NCI-H1105 treated with DMSO at 0.1 percent for 48 hours (cell line): ENCODE data around the gene GP5.
A peak's percentile ranks its signal among the peaks of the same experiment; 100 is the strongest.

ENCODE experiments used
- DNase-seq: peaks from one replicate; lab custom pipeline; 2025; lab: John Stamatoyannopoulos, UW

Gene GP5

DNA sequence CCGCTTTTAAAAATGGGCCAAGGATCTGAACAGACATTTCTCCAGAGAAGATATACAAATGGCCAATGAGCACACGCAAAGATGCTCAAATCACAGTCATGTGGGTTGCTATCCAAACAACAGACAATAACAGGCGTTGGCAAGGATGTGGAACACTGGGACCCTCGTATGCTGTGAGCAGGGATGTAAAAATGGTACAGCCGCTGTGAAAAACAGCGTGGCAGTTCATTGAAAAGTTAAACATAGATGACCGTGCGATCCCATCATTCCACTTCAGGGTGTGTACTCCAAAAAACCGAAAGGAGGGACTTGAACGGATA is 22.9 kb downstream of the GP5 start:
- DNase-seq, result no peak

DNA sequence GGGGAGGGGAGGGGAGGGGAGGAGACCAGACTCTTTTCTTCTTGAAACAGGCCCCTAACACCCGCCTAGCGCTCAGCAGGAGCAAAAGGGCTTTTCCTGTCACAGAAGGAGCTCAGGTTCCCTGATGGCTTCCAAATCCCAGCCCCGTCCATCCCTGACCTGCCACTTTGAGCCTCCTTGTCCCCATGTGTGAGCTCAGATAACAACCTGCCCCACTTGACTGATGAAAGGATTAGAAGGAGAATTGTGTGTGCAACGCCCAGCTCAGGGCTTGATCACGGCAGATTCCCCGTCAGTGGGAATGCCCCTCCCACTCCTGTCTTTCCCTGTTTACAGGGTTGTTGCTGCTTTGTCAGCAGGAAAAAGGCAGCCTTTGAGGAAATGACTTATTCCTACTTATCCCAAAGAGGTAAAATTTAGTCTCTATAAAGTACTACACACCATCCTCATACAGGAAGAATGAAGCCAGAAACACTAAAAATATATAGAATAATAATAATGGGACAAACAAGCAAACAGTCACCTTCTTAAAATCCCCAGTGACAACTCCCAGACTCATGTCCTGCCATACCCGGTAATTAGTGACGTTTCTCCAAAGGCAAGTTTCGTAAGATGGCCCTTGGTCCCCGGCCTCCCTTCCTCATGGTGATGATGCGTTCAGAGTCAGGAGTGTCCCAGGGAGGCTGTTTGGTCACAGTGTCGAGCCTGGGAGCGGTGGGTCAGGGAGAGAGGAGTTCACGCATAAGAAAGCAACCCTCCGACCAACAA is 23.4 kb downstream of the GP5 start:
- peak; percentile 17 for DNase-seq

DNA sequence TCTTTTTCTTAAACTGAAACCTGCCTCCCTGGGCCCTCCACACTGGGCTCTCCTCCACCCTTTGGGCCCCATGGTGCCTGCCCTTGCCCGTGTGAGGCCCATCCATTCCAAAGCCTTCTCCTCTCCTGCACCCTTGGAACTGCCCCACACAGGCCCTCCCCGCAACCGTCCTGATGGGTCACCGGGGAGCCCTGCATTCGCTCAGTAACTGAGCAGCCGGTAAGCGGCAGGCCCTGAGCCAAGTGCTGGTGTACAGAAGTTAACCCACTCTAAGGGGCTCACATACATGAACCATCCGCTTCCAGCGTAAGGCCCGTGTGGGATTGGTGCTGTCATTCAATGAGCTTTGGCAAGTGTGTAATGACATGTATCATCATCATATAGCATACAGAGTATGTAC is 24.1 kb downstream of the GP5 start:
- no peak for DNase-seq

DNA sequence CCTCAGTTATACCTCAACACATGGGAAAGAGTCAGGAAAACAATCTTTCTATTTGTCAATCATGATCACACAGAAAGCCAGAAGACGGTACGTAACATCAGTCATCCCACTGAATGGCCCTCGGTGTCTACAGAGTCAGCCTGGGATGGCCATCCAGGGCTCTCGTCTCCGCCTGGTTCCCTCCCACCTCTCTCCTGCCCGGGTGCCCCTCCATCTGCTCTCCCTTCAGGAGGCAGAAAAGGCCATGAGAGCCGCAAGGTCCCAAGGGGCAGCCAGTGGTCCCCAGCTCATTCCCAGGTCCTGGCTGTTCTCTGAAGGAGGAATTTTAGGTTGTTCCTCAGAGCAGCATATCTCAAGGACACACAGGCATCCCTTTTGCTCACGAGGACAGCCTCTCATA is 25.2 kb downstream of the GP5 start:
- no peak for DNase-seq

DNA sequence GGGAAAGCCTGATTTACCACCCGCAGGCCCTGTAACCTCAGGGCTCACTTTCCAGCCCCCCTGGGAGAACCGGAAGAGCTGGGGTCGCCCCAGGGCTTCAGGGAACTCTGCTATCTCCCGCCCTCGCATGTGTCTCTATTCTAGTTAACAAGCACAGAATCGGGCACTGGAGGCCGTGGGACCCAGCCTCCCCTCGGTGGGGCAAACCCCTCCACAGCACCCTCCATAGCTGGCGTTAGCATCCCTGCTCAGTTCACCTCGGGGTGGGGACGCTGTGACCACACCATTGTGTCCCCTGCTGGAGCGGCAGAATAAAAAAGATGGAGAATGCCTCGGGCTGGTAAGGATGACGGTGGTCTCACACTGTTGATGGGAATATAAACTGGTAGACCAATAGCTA is 26.0 kb downstream of the GP5 start:
- no peak for DNase-seq

DNA sequence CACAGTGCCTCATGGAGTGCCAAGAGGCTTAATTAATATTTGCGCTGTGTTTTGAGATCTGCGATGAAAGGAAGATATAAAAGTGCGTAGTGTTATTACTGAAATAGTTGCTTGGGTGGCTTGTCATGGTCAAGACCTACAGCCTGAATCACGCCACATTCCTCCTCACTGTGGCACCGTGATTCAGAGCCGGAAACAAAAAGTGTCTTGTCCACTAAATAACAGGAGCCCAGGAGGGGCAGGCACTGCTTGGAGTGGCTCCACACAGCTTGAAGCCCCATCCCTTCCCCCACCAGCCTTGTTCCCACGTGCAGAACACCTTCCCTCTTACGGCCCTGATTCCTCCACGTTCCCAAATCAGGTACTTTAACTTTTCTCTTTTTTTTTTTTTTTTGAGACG is 28.3 kb downstream of the GP5 start:
- DNase-seq, result no peak

DNA sequence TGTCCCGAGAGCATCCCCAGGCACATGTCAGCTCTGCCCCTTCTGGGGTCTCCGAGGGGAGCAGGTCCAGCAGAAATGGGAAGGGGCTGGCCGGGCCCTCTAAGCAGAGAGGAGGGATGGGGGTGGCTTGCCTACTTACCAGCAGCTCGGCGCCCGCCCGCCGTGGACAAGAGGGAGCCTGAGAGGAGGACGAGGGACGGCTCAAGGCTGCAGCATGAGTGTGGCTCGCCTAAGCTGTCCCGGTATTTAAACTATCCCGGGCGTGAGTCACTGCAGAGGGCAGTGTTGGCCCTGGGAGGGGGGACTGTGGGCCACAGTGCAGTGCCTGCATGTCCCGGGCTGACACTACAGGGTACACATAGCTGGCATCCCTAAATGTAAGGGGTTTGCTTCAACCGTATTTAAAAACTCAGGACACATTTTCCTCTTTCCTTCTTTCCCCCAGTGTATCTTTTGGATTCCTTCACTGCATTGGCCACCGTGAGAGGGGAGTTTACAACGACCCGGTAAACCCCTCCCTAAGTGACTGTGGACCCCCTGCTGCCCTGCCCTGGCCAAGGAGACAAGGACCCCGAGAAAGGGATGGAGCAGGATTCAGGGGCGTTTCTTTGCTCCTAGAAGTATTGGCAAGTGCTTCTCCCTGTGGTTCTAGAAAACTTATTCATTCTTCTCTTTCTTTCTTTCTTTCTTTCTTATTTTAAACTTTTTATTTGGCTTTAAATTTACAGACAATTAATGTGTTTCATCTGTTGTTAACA is 29.4 kb downstream of the GP5 start, which contains the start of gene LRRC15:
Gene LRRC15, minus strand, starts transcription at position 222 of the 758 bp plus-strand sequence. CDS start 8,700 bp downstream, outside the sequence.
- DNase-seq, result no peak

DNA sequence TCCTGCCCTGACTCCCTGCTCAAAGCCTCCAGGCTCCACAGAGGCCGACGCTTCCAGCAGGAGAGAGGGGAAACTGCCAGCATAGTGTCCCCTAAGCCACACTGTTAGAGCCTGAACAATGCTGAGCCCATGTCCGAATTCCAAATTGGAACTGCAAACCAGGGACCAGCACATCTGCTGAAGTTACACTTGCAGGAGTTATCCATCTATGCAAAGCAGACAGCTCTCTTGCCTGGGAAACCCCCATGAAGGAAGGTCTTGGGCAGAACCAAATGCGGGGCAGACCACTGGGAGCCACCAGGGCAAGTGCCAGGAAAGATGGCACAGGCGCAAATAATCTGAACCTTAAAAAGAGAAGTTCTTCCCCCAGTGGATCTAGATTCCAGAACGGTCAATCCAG is 30.1 kb downstream of the GP5 start:
- DNase-seq, result no peak

DNA sequence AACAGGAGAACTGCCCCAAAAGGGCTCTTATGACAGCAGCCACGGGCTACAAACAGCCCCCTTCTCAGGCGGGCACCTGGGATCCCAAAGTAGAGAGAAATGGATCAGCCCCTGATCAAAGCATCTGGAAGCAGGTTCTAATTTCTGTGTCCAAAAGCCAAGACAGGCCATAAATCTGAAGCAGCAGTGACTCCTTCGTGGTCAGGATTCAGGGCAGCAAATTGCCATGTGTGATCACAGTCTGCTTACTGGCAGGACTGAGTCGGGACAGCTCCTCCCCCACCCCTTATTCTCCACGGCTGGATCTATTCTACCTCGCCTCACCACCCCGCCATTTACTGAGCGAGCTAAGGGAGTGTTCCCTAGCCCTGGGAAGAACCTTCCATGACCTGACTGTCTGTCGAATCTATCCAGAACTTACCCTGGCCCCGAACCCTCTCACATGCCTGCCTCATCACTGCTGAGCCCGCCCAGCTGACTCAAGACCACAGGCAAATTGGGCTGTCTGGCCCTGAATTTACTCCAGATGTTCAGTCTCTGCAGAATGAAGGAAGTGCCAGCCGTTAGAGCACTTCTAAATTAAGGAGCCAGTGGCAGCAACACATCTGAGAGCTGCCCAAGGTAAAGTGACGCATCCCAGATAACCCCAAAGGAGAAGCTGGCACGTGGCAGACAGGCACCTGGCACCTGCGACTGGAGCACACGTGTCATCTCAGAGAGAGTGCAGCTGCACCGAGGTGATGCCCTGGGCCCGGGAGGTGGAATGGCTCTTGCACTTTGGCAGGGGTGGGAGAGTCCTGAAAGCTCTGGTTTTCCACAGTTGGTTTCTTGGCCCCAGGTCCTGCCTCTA is 30.8 kb downstream of the GP5 start:
- DNase-seq, result no peak

DNA sequence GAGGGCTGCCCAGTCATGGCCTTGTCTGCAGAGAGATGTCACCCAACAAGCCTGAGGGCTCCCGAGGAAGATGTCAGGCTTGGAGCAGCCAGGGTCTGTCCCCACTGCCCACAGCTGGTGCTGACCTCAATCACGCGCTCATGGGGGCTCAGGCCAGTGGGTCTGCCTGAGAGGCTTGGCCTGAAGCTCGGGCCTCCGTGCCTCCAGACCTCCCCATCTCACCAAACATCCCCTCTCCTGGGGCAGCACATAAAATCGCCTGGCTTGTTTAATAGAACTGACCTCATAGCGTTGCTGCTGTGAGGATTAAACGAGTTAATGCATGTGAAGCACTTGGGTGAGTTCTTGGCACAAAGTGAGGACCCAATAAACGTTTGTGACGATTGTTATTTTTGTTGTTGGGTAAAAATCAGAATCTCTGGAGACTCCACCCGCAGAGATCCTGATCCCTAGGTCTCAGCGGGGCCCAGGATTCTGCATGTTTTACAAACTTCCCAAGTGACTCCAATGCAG is 33.0 kb downstream of the GP5 start:
- DNase-seq, result no peak

DNA sequence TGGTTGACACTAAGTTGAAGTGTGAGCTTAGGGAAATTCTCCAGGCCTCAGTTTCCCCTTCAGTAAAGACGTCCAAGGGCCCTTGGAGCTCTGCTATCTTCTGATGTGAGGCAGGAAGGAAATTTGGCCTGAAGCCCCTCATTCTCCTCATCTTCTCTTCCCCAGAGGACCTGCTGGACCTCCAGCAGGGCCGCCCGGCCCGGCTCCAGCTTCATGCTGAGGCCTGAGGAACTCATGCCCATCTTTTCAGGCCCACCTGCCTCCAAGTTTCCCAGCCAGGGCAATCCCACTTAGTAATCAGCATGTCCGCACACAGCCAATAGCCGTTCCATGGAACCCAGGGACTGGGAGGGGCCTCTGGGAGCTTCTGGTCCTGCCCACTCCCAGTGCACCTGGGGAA is 33.5 kb downstream of the GP5 start:
- DNase-seq, result no peak

DNA sequence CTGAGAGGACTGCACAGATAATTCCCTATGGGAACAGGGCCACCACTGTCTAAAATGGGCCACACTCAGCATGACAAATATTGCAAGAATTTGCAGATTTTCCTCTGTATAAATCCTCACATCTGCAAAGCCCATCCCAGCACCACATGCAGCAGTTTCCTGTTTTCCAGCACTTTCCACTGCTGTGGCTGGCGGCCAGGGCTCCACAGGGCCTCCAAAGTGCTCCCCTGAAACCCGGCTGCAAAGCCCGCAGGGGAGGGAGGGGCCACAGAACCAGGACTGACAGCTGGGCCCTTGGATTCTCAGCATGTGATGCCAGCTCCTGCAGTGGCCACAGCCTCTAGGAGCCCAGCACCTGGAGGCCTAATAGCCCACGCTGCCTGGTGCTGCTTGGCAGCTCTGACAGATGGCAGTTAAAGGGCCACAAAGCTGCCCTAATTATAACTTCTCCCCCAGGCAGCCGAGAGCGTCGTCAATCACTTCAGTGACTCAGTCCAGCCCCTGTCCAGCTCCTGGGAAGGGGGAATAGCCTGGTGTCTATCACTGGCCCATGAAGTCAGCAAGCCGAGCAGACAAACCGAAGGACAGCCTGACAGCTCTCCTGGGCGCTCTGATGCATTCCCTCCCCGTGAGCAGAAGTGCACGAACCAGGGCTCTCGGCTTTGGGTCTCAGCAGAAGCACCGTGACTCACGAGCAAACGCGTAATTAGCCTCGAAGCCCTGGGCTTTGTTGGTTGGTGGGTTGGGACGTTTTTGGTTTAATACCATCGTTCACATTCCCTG is 34.2 kb downstream of the GP5 start:
- peak; percentile 76 for DNase-seq

DNA sequence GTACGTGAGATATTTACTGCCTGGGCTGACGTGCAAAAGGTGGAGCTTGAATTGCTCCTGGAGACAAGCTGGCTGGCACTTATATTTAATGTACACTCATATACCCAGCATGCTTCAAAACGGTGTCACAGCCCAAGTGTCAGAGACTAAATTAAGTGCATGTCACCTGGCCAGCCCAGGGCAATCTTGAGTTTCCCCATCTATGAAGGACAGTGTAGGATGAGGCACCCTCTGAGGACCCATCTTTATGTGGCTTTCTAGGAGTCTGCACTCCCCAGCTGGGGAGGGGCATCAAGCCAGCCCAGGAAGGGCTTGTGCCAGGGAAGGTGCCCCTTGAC is 34.8 kb downstream of the GP5 start:
- DNase-seq, result no peak

DNA sequence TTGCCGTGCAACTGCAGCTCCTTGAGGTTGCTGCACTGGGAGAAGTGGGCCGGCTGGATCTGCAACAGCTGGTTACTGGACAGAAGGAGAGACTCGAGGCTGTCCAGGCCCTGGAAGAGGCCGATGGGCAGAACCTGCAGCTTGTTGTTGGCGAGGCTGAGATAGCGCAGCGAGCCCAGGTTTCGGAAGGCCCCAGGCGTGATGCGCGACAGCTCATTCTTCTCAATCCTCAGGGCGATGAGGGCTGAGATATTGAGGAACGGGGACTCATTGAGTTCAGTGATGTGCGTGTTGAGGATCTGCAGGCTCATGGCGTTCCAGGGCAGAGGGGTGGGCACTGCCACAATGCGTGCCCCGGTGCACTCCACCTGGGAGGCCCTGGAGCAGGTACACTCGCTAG is 38.5 kb downstream of the GP5 start:
- DNase-seq, result no peak

DNA sequence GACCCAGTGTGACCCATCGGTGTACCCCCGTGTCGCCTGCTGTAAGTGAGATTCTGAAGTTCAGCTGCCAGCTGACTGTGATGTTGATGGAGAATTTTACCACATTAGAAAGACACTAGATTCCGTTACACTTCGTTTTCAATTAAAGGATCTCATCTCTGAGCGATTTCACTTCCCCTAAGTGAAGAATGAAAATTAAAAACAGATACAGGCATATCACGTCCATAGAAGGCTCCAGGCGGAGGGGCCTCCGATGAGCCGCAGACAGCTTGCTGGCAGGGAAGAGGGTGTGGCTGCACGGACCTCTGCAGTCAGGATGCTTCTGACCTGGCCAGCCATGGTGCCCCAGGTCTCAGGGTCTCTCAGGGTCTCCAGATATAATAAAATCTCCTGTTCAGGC is 41.4 kb downstream of the GP5 start:
- no peak for DNase-seq

DNA sequence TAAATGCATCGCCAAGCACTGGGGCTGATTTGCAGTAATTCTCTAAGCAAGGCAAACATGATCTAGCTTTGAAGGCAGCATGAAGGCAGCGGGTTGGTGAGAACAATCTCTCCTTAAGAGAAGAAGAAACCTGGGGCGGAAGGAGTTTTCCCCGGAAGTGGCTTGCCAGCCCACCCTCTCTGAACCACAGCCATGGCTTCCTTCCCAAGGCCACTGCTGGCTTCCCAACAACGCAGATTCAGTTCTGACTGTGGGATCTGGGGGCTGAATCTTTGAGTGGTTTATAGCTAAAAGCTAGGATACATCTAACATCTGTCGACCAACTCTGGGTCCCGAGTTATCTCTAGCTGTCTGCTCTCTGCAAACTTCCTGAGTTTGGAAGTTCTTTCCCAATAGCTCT is 43.7 kb downstream of the GP5 start:
- DNase-seq, result no peak

DNA sequence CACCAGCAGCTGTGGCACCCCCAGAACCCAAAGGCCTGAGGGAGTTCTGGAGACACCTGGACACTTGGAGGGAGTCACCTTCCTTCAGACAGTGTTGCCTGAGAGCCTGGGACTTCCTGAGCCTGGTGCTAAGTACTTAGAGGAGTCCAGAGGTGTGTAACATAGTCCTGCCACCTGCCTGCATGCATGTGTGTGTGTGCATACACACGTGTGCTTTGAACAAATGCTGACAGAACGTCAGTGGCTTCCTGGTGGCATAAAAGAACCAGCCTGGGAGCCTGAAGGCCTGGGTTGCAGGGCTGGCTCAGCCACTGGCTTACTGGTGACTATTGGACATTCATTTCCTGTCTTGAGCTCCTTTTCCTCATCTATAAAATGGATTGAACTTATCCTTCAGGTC is 44.8 kb downstream of the GP5 start:
- DNase-seq, result no peak

DNA sequence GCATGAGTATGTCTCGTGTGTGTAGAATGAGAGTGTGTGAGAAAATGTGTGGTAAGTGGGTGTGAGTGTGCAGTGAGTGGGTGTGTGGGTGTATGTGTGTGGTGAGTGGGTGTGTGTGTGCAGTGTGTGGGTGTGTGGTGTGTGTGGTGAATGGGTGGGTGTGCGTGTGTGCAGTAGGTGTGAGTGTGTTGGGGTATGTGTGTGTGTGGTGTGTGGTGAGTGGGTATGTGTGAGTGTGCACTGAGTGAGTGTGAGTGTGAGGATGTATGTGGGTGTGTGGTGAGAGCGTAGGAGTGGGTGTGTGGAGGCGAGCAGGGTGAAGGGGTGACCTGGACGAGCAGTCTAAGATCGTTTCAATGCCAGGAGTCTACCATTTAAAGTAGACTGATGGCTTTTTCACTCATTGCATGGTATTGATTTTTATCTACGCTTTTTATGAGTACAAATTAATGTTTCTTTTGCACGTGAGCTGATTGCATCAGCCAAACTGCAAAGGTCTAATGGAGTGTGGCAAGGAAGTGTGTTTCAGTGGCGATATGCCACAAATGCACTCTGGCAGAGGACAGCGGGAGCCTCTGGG is 46.3 kb downstream of the GP5 start:
- no peak for DNase-seq

DNA sequence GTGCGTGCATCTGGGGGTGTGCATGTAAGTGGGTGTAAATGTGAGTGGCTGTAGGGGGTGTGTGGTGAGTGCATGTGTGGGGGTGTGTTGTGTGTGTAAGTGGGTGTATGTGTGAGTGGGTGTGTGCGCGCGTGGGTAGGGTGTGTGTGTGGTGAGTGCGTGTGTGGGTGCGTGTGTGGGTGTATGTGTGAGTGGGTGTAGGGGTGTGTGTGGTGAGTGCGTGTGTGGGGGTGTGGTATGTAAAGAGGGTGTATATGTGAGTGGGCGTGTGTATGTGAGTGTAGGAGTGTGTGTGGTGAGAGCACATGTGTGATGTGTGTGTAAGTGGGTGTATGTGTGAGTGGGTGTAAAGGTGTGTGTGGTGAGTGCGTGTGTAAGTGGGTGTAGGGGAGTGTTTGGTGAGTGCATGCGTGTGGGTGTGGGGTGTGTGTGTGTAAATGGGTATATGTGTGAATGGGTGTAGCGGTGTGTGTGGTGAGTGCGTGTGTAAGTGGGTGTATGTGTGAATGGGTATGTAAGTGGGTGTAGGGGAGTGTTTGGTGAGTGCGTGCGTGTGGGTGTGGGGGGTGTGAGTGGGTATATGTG is 47.0 kb downstream of the GP5 start:
- DNase-seq, result no peak

DNA sequence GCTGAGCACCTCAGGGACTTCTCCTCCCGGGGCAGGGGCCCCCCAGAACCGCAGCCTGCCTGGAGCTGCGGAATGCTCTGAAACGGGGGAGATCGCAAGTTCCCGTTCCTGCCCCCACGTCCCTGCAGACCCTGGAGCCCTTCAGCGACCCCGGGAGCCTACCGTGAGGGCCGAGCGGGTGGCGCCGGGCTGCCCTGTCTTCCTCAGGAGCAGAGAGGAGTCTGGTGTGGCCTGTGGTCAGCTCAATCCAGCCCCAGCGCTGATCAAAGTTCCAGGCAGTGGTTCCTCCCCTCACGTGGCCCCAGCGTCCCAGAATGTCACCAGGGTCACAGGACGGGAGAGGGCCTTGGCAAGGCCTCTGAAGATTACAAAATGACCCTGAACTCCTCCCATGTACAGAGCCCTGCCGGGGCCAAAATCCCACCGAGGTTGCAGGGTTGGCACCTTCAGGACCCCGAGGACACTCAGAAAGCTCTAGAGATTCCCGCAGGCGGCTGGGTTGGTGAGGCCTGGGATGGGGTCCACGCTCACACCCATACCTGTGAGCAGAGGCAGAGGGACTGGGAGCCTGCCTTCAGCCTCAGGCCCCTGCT is 47.9 kb downstream of the GP5 start, which contains the start of gene CPN2:
Gene CPN2, minus strand, starts transcription at position 249 of the 593 bp plus-strand sequence. CDS start 8,626 bp downstream, outside the sequence.
- no peak for DNase-seq

DNA sequence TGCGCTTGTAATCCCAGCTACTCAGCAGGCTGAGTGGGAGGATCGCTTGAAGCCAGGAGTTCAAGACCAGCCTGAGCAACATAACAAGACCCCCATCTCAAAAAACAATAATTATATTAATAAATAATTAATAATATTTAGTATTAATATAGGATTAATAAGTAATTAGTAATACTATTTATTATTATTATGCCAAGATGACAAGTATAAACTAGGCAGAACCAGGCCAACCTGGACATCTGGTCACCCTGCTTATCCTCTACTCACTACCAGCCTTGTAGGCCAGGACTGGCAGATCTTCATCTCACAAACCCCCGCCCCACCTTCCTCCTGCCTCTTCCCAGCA is 48.4 kb downstream of the GP5 start:
- DNase-seq, result no peak
